ENCODE results near the gene SYDE1. TPM values are rescaled to one million over a fixed set of nuclear protein-coding genes. Genes with fewer than 3 reads are reported as not detected.
A peak's percentile ranks its signal among the peaks of the same experiment; 100 is the strongest.

The SYDE1 gene
- total RNA-seq, 1 donor from 2014 or later, result 20.8 TPM

GRCh38 chr19:15156391-15156790 is 49.2 kb downstream of the SYDE1 start:
- intact Hi-C loops (cut with DNase I), result no loop called here
- TF ChIP-seq CTCF (IDR thresholded peaks at IDR 0.05), result no peak
- ATAC-seq, result no peak
- no peak for DNase-seq
- H3K4me3 ChIP-seq, result no peak overlapping the region
- peaks cover 6% of the 10 kb centered on the region for H3K36me3 ChIP-seq
- H3K27ac ChIP-seq, result no peak overlapping the region
- H3K9me3 ChIP-seq, result no peaks in the 10 kb centered on the region
- H3K4me1 ChIP-seq, result no peaks in the 10 kb centered on the region
- peaks cover 5% of the 10 kb centered on the region for H3K27me3 ChIP-seq (ENCODE audit: low read depth)

- DNase-seq, result no peak
- intact Hi-C loops (cut with DNase I), result no loop called here
- H3K27ac ChIP-seq, result no peak overlapping the region
These were observed 52.0 kb downstream of the SYDE1 start for GRCh38 chr19:15159251-15159650.

GRCh38 chr19:15161028-15161984 is 54.1 kb downstream of the SYDE1 start:
- Histone ChIP-seq H3K4me1 (no peaks in the 10 kb centered on the region), H3K27me3 (ENCODE audit: low read depth) (no peaks in the 10 kb centered on the region), H3K36me3 (peaks cover 22% of the 10 kb centered on the region), H3K9me3 (peaks cover 7% of the 10 kb centered on the region), H3K27ac (no peak overlapping the region), H3K4me3 (no peak overlapping the region)
- peak; percentile 26 to 33 for ATAC-seq
- no peak for DNase-seq
- intact Hi-C loops (cut with DNase I), result no loop called here
- no peak for TF ChIP-seq CTCF (IDR thresholded peaks at IDR 0.05)

More at GRCh38 chr19:15159251-15159650, 52.0 kb downstream of the SYDE1 start:
- TF ChIP-seq CTCF (IDR thresholded peaks at IDR 0.05), result no peak
- ATAC-seq, result no peak
- Histone ChIP-seq H3K9me3 (no peaks in the 10 kb centered on the region), H3K4me1 (no peaks in the 10 kb centered on the region), H3K27me3 (ENCODE audit: low read depth) (no peaks in the 10 kb centered on the region), H3K4me3 (no peak overlapping the region), H3K36me3 (peaks cover 14% of the 10 kb centered on the region)

Other genes with a start within 250 kb of the SYDE1 start
- gene OR7A17, start 221.3 kb upstream of the SYDE1 start, total RNA-seq, result not detected
- gene OR7C2, start 165.9 kb upstream of the SYDE1 start, total RNA-seq, result not detected
- not detected for gene SLC1A6, start 127.5 kb upstream of the SYDE1 start, total RNA-seq
- not detected for gene CASP14, start 57.9 kb upstream of the SYDE1 start, total RNA-seq
- not detected for gene OR1I1, start 25.2 kb upstream of the SYDE1 start, total RNA-seq
- gene NOTCH3, start 93.6 kb downstream of the SYDE1 start, total RNA-seq, result 52.7 TPM
- 2.3 TPM for gene EPHX3, start 125.0 kb downstream of the SYDE1 start, total RNA-seq
- 104 TPM for gene BRD4, start 225.1 kb downstream of the SYDE1 start, total RNA-seq

Measured in lower lobe of right lung (tissue), 2 donors.